WI38 (cell line): ENCODE results near the gene WNT4.

Experiments
- H3K4me3 ChIP-seq: 2 replicates; pipeline ENCODE4 v1.5.1; 2011; ENCODE audit warnings: low read depth, mild to moderate bottlenecking, control low read depth, low read length
- TF ChIP-seq, protein P1 (sequence below): IDR thresholded peaks from 2 replicates; pipeline ENCODE4 v1.5.1; 2012; ENCODE audit warnings: low read depth, mild to moderate bottlenecking, control low read depth, low read length

The WNT4 gene

DNA sequence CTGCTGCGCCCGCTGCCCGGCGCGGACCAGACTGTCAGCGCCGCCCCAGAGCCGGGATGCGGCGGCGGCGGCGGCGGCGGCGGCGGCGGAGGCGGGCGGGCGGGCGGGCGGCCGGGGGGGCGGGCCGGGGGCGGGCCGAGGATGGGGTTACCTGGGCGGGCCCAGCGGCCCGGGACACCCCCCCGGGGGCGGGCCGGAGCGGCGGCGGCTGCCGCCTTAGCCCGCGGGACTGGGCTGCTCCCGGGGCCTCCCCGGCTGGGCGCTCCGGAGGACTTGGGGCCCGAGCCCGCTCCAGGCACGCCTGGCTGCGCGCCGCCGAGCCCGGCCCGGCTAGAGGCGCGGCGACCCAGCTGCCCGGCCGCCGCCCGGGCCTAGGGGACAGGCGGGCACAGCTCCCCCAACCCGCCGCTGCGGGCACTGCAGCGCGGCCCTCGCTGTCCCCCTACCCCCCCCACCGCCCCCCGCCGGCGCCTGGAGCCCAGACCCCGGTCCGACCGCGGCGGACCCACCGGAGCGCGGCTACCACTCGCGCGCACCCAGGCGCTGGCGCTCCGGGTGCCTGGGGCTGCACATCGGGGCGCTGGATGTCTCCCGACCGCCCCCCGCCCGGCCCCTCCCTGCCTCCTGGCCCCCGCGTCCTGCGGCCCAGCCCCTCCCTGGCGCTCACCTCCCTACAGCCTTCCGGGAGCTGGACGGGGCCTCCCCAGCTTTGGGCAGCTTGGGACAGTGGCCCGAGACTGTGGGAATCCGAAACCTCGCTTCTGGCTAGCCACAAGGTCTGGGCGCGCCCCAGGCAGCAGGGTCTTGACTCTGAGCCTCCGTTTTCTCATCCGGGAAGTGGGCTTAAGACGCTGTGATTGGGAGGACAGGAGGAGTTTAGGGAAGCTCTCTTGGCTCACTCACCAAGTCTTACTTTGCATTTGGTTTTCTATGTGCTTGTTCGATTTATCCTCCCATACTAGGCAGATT, at the start of gene WNT4:
Gene WNT4 (minus strand): TSS at position 33 of the 969 bp plus-strand sequence. CDS start 175 bp downstream, outside the sequence.
- TF ChIP-seq, protein P1, sequence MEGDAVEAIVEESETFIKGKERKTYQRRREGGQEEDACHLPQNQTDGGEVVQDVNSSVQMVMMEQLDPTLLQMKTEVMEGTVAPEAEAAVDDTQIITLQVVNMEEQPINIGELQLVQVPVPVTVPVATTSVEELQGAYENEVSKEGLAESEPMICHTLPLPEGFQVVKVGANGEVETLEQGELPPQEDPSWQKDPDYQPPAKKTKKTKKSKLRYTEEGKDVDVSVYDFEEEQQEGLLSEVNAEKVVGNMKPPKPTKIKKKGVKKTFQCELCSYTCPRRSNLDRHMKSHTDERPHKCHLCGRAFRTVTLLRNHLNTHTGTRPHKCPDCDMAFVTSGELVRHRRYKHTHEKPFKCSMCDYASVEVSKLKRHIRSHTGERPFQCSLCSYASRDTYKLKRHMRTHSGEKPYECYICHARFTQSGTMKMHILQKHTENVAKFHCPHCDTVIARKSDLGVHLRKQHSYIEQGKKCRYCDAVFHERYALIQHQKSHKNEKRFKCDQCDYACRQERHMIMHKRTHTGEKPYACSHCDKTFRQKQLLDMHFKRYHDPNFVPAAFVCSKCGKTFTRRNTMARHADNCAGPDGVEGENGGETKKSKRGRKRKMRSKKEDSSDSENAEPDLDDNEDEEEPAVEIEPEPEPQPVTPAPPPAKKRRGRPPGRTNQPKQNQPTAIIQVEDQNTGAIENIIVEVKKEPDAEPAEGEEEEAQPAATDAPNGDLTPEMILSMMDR = no peak
- H3K4me3 ChIP-seq = peak within 1 kb of the TSS; percentile 24; the same call in 1 of the 2 replicates

DNA sequence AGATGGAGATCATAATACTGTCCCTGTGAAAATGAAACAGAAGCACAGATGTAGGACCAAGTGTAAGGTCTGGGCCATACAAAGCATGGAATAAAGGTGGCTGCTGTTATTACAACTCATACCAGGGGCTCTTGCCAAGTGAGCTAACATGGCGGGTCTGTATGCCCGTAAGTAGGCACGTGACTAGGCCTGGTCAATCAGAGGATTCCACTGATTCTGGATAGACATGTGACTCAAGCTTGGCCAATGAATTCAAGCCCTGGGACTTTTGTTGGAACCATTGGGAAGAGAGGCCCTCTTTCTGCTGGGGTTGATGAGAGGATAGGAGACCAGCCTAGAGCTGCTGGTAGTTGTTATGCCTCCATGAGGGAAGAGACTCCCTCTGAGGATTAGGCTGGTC, 47.8 kb upstream of the WNT4 start:
- TF ChIP-seq, protein P1 = no peak

DNA sequence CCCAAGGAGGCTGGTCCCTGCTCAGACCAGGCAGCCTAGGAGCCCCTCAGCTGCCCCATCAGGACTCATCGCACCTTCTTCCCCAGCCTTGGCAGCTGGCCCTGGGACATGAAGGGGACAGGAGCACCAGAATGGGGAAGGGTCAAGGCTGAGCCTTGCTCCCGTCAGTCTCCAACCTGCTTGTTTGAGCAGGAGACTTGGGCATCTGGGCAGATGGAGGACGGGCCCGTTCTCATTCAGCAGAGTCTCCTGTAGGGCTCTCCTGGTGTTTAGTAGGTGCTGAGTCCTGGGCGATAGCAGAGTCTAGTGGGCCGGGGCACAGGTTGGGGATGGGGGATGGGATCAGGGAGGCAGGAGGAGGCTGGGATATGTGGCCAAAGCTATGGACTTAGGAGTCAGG, 47.4 kb upstream of the WNT4 start:
- TF ChIP-seq, protein P1 = no peak

More for the DNA sequence above, 47.8 kb upstream of the WNT4 start:
- no peak overlapping the region for H3K4me3 ChIP-seq

DNA sequence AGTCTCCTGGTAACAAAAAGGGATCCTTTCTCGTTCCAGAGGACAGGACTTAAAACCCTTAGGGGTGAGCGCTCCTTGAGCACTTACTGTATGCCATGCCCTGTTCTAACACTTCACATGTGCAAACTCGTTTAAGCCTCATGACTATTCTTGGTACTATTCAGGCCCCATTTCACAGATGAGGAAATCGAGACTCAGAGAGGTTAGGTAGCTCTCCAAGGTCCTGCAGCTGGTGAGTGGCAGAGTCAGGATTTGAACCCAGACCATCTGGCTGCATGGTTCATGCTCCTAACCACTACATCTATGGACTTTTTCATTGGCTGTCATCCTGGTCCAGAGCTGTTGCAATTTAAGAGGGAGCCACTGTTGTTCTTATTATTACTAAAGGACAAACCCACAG, 46.7 kb upstream of the WNT4 start:
- no peak overlapping the region for H3K4me3 ChIP-seq
- TF ChIP-seq, protein P1 = no peak

More for the DNA sequence above, 47.4 kb upstream of the WNT4 start:
- no peak overlapping the region for H3K4me3 ChIP-seq

DNA sequence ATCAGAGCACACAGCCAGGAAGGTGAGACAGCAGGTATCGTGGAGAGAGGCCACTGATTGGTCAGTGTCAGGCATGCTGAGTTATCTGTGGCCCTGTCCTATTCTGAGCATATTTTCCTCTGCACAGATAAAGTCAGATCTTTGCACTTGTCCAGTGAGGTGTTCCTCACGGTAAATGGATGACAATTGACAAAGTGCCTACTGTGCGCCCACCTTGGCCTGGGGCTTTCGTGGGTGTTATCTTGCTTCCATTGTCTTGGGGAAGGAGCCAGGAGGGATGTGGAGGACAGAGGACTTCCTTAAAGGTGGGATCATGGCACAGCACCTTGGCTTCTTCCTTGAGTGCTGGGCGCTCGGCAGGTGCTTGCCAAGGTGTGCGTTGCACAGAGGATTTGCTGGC, 46.0 kb upstream of the WNT4 start:
- H3K4me3 ChIP-seq = no peak overlapping the region
- TF ChIP-seq, protein P1 = no peak

DNA sequence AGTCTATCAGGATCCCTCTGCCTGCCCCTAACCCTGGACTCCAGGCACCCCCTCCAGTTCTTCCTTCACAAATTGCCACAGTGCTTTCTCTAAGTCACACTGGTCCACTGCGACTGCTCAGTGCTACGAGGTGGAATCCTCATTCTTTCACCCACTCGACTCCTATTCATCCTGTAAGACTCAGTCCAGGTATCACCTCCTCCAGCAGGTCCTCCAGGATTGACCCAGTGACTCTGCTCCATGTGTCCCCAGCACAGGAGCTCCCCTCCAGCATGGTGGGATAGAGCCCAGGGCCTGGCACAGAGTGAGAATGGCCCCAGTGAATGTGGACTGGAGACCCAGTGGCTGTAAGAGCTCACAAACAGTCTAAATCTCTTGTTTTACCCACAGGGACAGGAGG, 45.5 kb upstream of the WNT4 start:
- H3K4me3 ChIP-seq = no peak overlapping the region
- TF ChIP-seq, protein P1 = no peak

DNA sequence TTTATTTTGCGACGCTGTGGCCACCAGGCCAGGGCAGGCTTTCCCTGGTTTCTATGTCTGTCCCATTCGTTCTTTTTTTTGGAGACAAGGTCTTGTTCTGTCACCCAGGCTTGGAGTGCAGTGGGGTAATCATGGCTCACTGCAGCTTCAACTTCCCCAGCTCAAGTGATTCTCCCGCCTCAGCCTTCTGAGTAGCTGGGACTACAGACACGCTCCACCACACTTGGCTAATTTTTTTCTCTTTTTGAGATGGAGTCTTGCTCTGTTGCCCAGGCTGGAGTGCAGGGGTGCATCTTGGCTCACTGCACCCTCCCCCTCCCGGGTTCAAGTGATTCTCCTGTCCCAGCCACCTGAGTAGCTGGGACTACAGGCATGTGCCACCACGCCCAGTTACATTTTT, 43.4 kb upstream of the WNT4 start:
- TF ChIP-seq, protein P1 = no peak
- no peak overlapping the region for H3K4me3 ChIP-seq
